ENCODE data around the gene BCR. TPM values are rescaled to one million over a fixed set of nuclear protein-coding genes. Genes with fewer than 3 reads are reported as not detected.

The BCR gene
- total and polyA plus RNA-seq, 2 of the 8 experiments (the other 6 are each of a cell fraction or from before 2014, with no cell fraction given): 66.7 to 130 TPM

- TF ChIP-seq CHD7 (IDR thresholded peaks at IDR 0.05; ENCODE audit: insufficient replicate concordance, low read length) (no peak), ATF2 (IDR thresholded peaks at IDR 0.05; ENCODE audit: low read length) (no peak)
Observed at GRCh38 chr22:23217171-23218052, 37.1 kb downstream of the BCR start (continued).

Measured in H1 (cell line).